IPS-15b (cell line): Measurements from ENCODE around the gene CBR1.

Experiments used
- H3K27me3 ChIP-seq: one replicate; pipeline ENCODE4 v1.6.1; 2013; ENCODE audit warnings: low read length; ENCODE audit not compliant: control insufficient read depth, insufficient read depth
- H3K36me3 ChIP-seq: one replicate; pipeline ENCODE4 v1.6.1; 2013; ENCODE audit warnings: low read length; ENCODE audit not compliant: control insufficient read depth, insufficient read depth
- H3K4me1 ChIP-seq: one replicate; pipeline ENCODE4 v1.6.1; 2013; ENCODE audit warnings: mild to moderate bottlenecking, low read length; ENCODE audit not compliant: control insufficient read depth, insufficient read depth
- H3K4me3 ChIP-seq: one replicate; pipeline ENCODE4 v1.5.1; 2013; ENCODE audit warnings: low read depth, low read length
- H3K9ac ChIP-seq: one replicate; pipeline ENCODE4 v1.6.1; 2013; ENCODE audit warnings: low read depth, mild to moderate bottlenecking, low read length
- H3K9me3 ChIP-seq: one replicate; pipeline ENCODE4 v1.6.1; 2013; ENCODE audit warnings: mild to moderate bottlenecking, low read length; ENCODE audit not compliant: control insufficient read depth, insufficient read depth

Gene CBR1

DNA sequence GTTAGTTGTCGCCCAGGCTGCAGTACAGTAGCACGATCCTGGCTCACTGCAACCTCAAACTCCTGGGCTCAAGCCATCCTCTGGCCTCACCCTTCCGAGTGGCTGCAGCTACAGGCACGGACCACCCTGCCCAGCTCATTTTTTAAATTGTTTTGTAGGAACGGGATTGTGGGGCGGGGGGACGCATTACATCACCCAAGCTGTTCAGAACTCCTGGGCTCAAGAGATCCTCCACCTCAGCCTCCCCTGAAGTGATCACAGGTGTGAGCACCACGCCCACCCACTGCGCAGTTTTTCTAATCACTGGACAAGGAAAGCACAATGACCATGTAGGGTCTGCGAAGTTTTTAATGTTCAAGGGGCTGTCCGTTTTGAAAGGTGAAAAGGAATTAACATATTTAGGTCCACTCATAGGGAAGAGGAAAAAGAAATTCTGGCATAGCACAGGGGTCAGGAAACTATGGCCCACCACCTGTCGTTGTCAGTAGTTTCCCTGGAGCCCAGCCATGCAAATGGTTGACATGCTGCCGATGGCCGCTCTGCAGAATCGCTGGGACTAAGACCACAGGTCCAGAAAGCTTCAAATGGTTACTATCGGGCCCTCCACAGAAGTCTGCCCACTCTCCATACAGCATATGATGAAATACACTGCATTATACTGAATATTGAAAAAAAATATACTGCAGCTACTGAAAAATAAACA is 35.5 kb upstream of the CBR1 start:
- Histone ChIP-seq H3K36me3 (peaks cover 28% of the 10 kb centered on the region), H3K27me3 (no peaks in the 10 kb centered on the region), H3K4me1 (peaks cover 2% of the 10 kb centered on the region), H3K9me3 (no peaks in the 10 kb centered on the region), H3K4me3 (no peak overlapping the region), H3K9ac (no peak overlapping the region)

GRCh38 chr21:36035381-36035791 is 34.4 kb upstream of the CBR1 start:
- Histone ChIP-seq H3K4me1 (peaks cover 2% of the 10 kb centered on the region), H3K9ac (no peak overlapping the region), H3K9me3 (no peaks in the 10 kb centered on the region), H3K36me3 (peaks cover 35% of the 10 kb centered on the region), H3K4me3 (no peak overlapping the region), H3K27me3 (no peaks in the 10 kb centered on the region)

GRCh38 chr21:36038701-36039497 is 30.9 kb upstream of the CBR1 start:
- Histone ChIP-seq H3K4me3 (no peak overlapping the region), H3K27me3 (no peaks in the 10 kb centered on the region), H3K36me3 (peaks cover 46% of the 10 kb centered on the region), H3K9ac (no peak overlapping the region), H3K4me1 (peaks cover 2% of the 10 kb centered on the region), H3K9me3 (no peaks in the 10 kb centered on the region)

- Histone ChIP-seq H3K27me3 (no peaks in the 10 kb centered on the region), H3K4me1 (peaks cover 2% of the 10 kb centered on the region), H3K4me3 (no peak overlapping the region), H3K36me3 (peaks cover 56% of the 10 kb centered on the region), H3K9ac (no peak overlapping the region), H3K9me3 (no peaks in the 10 kb centered on the region)
These were observed 30.0 kb upstream of the CBR1 start for GRCh38 chr21:36039861-36040260.

GRCh38 chr21:36040389-36040788 is 29.4 kb upstream of the CBR1 start:
- H3K36me3 ChIP-seq: peaks cover 57% of the 10 kb centered on the region
- no peaks in the 10 kb centered on the region for H3K9me3 ChIP-seq
- H3K4me3 ChIP-seq: no peak overlapping the region

GRCh38 chr21:36041910-36042309 is 27.9 kb upstream of the CBR1 start:
- Histone ChIP-seq H3K9me3 (no peaks in the 10 kb centered on the region), H3K4me3 (no peak overlapping the region), H3K36me3 (peaks cover 55% of the 10 kb centered on the region), H3K9ac (no peak overlapping the region), H3K27me3 (no peaks in the 10 kb centered on the region), H3K4me1 (peaks cover 2% of the 10 kb centered on the region)

More at GRCh38 chr21:36040389-36040788, 29.4 kb upstream of the CBR1 start:
- peaks cover 2% of the 10 kb centered on the region for H3K4me1 ChIP-seq
- H3K27me3 ChIP-seq: no peaks in the 10 kb centered on the region
- no peak overlapping the region for H3K9ac ChIP-seq

GRCh38 chr21:36044056-36044455 is 25.8 kb upstream of the CBR1 start:
- no peak overlapping the region for H3K9ac ChIP-seq
- H3K9me3 ChIP-seq: no peaks in the 10 kb centered on the region
- H3K4me3 ChIP-seq: no peak overlapping the region
- H3K36me3 ChIP-seq: peaks cover 49% of the 10 kb centered on the region
- no peaks in the 10 kb centered on the region for H3K4me1 ChIP-seq
- H3K27me3 ChIP-seq: no peaks in the 10 kb centered on the region

DNA sequence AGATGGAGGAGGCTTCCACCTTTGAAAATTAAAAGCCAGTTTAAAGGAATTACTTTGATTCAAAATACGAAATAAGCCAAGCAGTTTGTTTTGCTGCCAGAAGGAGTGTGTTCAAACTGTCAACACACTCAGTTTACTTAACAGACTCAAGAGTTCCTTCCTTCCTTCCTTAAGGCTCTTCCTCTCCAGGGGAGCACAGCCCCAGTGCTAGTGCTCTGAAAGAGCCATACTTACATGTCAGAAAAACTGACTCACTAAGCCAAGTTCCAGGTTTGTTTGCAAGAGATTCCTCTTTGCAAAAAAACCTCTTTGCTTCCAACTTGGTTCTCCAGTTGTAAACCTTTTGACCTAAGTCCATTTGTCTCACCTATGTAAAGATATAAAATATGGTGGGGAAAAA is 23.8 kb upstream of the CBR1 start:
- no peak overlapping the region for H3K9ac ChIP-seq
- H3K4me1 ChIP-seq: no peaks in the 10 kb centered on the region
- no peaks in the 10 kb centered on the region for H3K9me3 ChIP-seq
- H3K27me3 ChIP-seq: no peaks in the 10 kb centered on the region
- H3K36me3 ChIP-seq: peaks cover 49% of the 10 kb centered on the region
- H3K4me3 ChIP-seq: no peak overlapping the region

GRCh38 chr21:36047139-36047538 is 22.7 kb upstream of the CBR1 start:
- Histone ChIP-seq H3K4me3 (no peak overlapping the region), H3K9me3 (no peaks in the 10 kb centered on the region), H3K27me3 (no peaks in the 10 kb centered on the region), H3K36me3 (peaks cover 41% of the 10 kb centered on the region), H3K9ac (no peak overlapping the region), H3K4me1 (no peaks in the 10 kb centered on the region)

GRCh38 chr21:36048357-36048756 is 21.5 kb upstream of the CBR1 start:
- no peaks in the 10 kb centered on the region for H3K4me1 ChIP-seq
- no peak overlapping the region for H3K9ac ChIP-seq
- H3K27me3 ChIP-seq: no peaks in the 10 kb centered on the region
- peaks cover 46% of the 10 kb centered on the region for H3K36me3 ChIP-seq
- no peak overlapping the region for H3K4me3 ChIP-seq
- no peaks in the 10 kb centered on the region for H3K9me3 ChIP-seq

DNA sequence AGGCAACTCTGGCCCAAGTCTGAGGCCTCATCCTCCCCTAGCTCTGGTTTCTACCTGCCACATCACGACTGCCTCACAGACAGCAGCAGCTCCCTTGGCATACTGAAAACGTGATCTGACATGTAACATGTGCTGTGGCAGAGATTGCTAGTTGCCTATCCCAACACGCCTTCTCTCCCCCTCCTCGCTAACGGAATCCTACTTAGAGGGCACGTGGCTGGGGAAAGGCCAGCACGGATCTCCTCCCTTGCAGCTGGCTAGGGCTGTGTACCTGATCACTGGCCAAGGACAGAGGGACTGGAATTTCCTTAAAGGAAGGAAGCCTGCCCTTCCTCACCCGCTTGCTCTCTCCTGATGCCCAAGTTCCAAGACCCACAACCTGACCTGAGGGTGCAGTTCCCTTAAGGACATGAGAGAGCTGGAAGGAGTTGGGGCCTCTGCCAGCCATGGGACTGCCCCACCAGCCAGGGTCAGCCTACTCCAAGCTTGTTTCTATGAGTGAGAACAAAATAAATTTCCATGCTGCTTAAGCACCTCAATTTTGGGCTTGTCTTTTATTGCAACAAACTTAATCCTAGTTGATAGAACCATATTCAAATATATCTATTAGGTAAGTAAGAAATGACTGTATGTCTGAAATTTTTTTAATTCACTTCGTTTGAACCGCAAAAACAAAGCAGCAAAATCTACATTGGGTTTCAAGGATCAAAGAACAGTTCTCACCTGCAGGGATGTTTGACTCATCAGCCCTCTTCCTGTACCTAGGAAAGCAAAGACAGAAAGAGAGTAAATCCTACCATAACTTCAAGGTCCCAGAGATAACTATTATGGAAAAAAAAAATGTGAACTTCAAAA is 16.7 kb upstream of the CBR1 start:
- Histone ChIP-seq H3K4me3 (no peak overlapping the region), H3K36me3 (peaks cover 52% of the 10 kb centered on the region), H3K4me1 (no peaks in the 10 kb centered on the region), H3K27me3 (no peaks in the 10 kb centered on the region), H3K9ac (no peak overlapping the region), H3K9me3 (no peaks in the 10 kb centered on the region)
